ENCODE data around the gene IL13RA2. TPM values are rescaled to one million over a fixed set of nuclear protein-coding genes. Genes with fewer than 3 reads are reported as not detected.

The IL13RA2 gene
- total and polyA plus RNA-seq, 2 of the 8 experiments (the other 6 are each of a cell fraction or from before 2014, with no cell fraction given) = not detected

DNA sequence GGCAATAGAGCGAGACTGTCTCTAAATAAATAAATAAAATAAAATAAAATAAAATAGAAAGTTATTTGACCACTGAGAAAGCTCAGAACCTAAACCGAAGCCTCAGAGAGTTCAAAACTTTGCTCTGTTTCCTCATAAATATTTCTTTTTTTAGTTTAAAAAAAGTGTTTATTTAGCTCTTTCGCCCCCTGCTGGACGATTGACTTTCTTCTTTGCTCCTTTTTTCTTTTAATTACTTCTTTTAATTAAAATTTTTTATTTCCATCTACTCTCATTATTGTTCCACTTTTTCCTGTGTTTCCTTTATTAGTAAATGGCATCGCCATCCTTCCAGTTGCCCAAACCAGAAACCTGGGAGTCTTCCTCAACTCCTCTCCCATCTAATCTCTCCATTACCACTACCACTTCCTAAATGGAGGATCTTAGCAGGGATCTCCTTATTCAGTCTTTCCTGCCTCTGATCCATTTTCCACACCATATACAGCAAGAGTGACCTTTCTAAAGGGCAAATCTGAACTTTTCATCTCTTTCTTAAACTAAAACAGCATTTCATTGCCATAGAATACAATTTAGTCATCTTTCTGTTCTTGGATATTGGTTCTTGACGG is 728 bp upstream of the IL13RA2 start:
- Histone ChIP-seq H3K56ac (replicated peaks; ENCODE audit: insufficient read length, low read depth, low read length) (no peak overlapping the region), H2BK20ac (ENCODE audit: low read length) (no peak overlapping the region), H2BK5ac (ENCODE audit: low read depth, low read length) (no peak overlapping the region), H2BK12ac (ENCODE audit: low read depth, low read length) (no peak overlapping the region), H3K23ac (ENCODE audit: insufficient read length) (no peak overlapping the region), H3K14ac (ENCODE audit: insufficient read length) (no peak overlapping the region), H3K4me2 (ENCODE audit: insufficient read depth in 1 of 2, low read depth in 2 of 2, low read length in 2 of 2) (no peak overlapping the region), H3K23me2 (ENCODE audit: low read depth, low read length) (no peaks in the 10 kb centered on the region), H3K27me3 (replicated peaks in 1 of 4; ENCODE audit: control insufficient read depth in 3 of 4, extremely low read depth in 1 of 4, insufficient read depth in 3 of 4, low read length in 3 of 4) (no peaks in the 10 kb centered on the region), H3K9ac (replicated peaks in 1 of 4; ENCODE audit: extremely low read depth in 1 of 4, low read depth in 3 of 4, low read length in 3 of 4) (no peak overlapping the region), H3K4me1 (replicated peaks in 1 of 4; ENCODE audit: control insufficient read depth in 3 of 4, insufficient read depth in 4 of 4, low read length in 3 of 4) (no peaks in the 10 kb centered on the region), H4K20me1 (replicated peaks in 1 of 2; ENCODE audit: control insufficient read depth in 1 of 2, insufficient read depth in 2 of 2, low read length in 2 of 2) (no peaks in the 10 kb centered on the region), H2BK15ac (ENCODE audit: low read length) (no peak overlapping the region), H3K36me3 (ENCODE audit: control insufficient read depth in 2 of 4, insufficient read depth in 4 of 4, low read length in 3 of 4) (no peaks in the 10 kb centered on the region), H3K4me3 (ENCODE audit: extremely low read depth in 1 of 4, insufficient read depth in 2 of 4, low read depth in 3 of 4, low read length in 4 of 4) (no peak overlapping the region), H4K8ac (ENCODE audit: extremely low read depth, insufficient read depth, low read length) (no peak overlapping the region), H3K4ac (replicated peaks; ENCODE audit: insufficient read length, low read depth, low read length) (no peak overlapping the region), H4K5ac (ENCODE audit: insufficient read length, low read depth, low read length) (no peak overlapping the region), H2AFZ (ENCODE audit: low read length) (no peak overlapping the region), H3K9me3 (ENCODE audit: insufficient read depth in 2 of 2, low read depth in 1 of 2, low read length in 1 of 2) (no peaks in the 10 kb centered on the region), H3K79me2 (ENCODE audit: control insufficient read depth in 1 of 2, insufficient read depth in 2 of 2, low read length in 2 of 2) (no peaks in the 10 kb centered on the region), H4K91ac (replicated peaks; ENCODE audit: insufficient read length, low read length) (no peak overlapping the region), H3K27ac (ENCODE audit: low read depth, low read length) (no peak overlapping the region), H2BK120ac (replicated peaks; ENCODE audit: low read depth, low read length) (no peak overlapping the region), H3K18ac (ENCODE audit: extremely low read depth, low read length) (no peak overlapping the region), H3K79me1 (ENCODE audit: low read depth, low read length) (no peaks in the 10 kb centered on the region), H2AK5ac (ENCODE audit: low read depth, low read length) (no peak overlapping the region)
- ChIA-PET POLR2A (ENCODE audit: partially characterized antibody) (no interaction called here), CTCF (ENCODE audit: partially characterized antibody) (interaction anchor here (0.6 to 2.2 kb wide), 11 partner anchors 9 to 239 kb away, joined by 3 to 7 read pairs (median 5); no protein-coding TSS in a partner anchor)
- no peak for FAIRE-seq
- no peak for DNase-seq (ENCODE audit: low read depth in 1 of 2, low spot score in 2 of 2)
- WGBS, 2 experiments (ENCODE audit: extremely low coverage in 1 of 2, insufficient coverage in 1 of 2, insufficient read length in 1 of 2, insufficient replicate concordance in 2 of 2, low coverage in 1 of 2, low lambda C conversion rate in 2 of 2, missing lambda C conversion rate in 1 of 2) = 53% methylated on average over 6 of the region's 6 CpGs; no CpG with 5 or more reads in 1 of the 2 experiments
- TF ChIP-seq EP300 (IDR thresholded peaks at IDR 0.05; ENCODE audit: borderline replicate concordance in 1 of 2, low read depth in 2 of 2, low read length in 2 of 2) (no peak), RFX5 (IDR thresholded peaks at IDR 0.05; ENCODE audit: borderline replicate concordance, low read depth, low read length) (no peak), CEBPB (IDR thresholded peaks at IDR 0.05; ENCODE audit: low read depth, low read length) (no peak), ASH2L (IDR thresholded peaks at IDR 0.05; ENCODE audit: low read length) (no peak), CTBP2 (IDR thresholded peaks at IDR 0.05; ENCODE audit: borderline replicate concordance, insufficient read depth, insufficient read length, low read length) (no peak), CBX8 (IDR thresholded peaks at IDR 0.05; ENCODE audit: borderline replicate concordance, low read depth, low read length) (no peak), SP2 (IDR thresholded peaks at IDR 0.05; ENCODE audit: low read length) (no peak), JUN (IDR thresholded peaks at IDR 0.05; ENCODE audit: low read depth, low read length) (no peak), CREB1 (IDR thresholded peaks at IDR 0.05) (no peak), SAP30 (IDR thresholded peaks at IDR 0.05; ENCODE audit: insufficient read depth, insufficient replicate concordance, low read length) (no peak), GABPA (IDR thresholded peaks at IDR 0.05; ENCODE audit: borderline replicate concordance, insufficient read depth, low read length) (no peak), TCF12 (IDR thresholded peaks at IDR 0.05; ENCODE audit: low read depth, low read length) (no peak), YY1 (IDR thresholded peaks at IDR 0.05; ENCODE audit: low read depth, low read length) (no peak)
- TF ChIP-seq, protein P1, sequence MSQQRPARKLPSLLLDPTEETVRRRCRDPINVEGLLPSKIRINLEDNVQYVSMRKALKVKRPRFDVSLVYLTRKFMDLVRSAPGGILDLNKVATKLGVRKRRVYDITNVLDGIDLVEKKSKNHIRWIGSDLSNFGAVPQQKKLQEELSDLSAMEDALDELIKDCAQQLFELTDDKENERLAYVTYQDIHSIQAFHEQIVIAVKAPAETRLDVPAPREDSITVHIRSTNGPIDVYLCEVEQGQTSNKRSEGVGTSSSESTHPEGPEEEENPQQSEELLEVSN (IDR thresholded peaks at IDR 0.05) = no peak
